ENCODE measurements around the gene CACNA1F. TPM values are rescaled to one million over a fixed set of nuclear protein-coding genes. Genes with fewer than 3 reads are reported as not detected.

Gene CACNA1F
- total RNA-seq, 4 donors from 2014 or later, result 0.10 to 0.21 (median 0.13) TPM; not detected in 1

DNA sequence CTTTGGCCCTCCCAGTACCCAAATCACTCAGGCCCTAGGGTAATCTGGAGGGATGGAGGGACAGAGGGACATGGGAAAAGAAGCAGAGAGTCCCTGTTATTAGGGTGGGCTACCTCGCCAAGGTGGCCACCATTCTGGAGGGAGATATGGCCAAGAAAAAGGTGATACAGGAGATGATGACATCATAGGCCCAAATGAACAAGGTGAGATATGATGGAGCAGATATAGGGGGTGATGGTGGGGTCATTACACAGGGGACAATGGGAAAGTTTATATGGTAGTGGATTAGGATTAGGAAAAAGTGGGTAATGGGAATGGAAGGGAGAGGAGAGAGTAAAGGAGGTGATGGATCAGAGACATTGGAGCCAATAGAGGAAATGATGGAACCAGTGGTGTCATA is 20.3 kb downstream of the CACNA1F start:
- Histone ChIP-seq H3K36me3 (no peaks in the 10 kb centered on the region), H3K27me3 (no peaks in the 10 kb centered on the region), H3K4me3 (replicated peaks in 1 of 3) (no peak overlapping the region), H3K27ac (no peak overlapping the region), H3K9me3 (no peaks in the 10 kb centered on the region), H3K4me1 (no peaks in the 10 kb centered on the region)
- intact Hi-C loops (cut with DNase I), result no loop called here
- DNase-seq, result no peak
- WGBS, 2 donors, result 50 to 59% methylated on average over 1 of the region's 1 CpG
- TF ChIP-seq POLR2A (IDR thresholded peaks at IDR 0.05), result no peak
- TF ChIP-seq, protein P1, sequence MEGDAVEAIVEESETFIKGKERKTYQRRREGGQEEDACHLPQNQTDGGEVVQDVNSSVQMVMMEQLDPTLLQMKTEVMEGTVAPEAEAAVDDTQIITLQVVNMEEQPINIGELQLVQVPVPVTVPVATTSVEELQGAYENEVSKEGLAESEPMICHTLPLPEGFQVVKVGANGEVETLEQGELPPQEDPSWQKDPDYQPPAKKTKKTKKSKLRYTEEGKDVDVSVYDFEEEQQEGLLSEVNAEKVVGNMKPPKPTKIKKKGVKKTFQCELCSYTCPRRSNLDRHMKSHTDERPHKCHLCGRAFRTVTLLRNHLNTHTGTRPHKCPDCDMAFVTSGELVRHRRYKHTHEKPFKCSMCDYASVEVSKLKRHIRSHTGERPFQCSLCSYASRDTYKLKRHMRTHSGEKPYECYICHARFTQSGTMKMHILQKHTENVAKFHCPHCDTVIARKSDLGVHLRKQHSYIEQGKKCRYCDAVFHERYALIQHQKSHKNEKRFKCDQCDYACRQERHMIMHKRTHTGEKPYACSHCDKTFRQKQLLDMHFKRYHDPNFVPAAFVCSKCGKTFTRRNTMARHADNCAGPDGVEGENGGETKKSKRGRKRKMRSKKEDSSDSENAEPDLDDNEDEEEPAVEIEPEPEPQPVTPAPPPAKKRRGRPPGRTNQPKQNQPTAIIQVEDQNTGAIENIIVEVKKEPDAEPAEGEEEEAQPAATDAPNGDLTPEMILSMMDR (IDR thresholded peaks at IDR 0.05), result no peak

GRCh38 chrX:49212209-49212608 is 20.9 kb downstream of the CACNA1F start:
- Histone ChIP-seq H3K36me3 (no peaks in the 10 kb centered on the region), H3K27ac (no peak overlapping the region), H3K9me3 (no peaks in the 10 kb centered on the region), H3K4me3 (replicated peaks in 1 of 3) (no peak overlapping the region), H3K27me3 (no peaks in the 10 kb centered on the region), H3K4me1 (no peaks in the 10 kb centered on the region)
- intact Hi-C loops (cut with DNase I), result no loop called here
- no peak for DNase-seq
- TF ChIP-seq, protein P1 (IDR thresholded peaks at IDR 0.05), result no peak
- no peak for TF ChIP-seq POLR2A (IDR thresholded peaks at IDR 0.05)
- 45 to 94% methylated on average over 2 of the region's 2 CpGs for WGBS, 2 donors

- Histone ChIP-seq H3K9me3 (no peaks in the 10 kb centered on the region), H3K27me3 (no peaks in the 10 kb centered on the region), H3K4me3 (replicated peaks in 1 of 3) (no peak overlapping the region), H3K4me1 (no peaks in the 10 kb centered on the region), H3K27ac (no peak overlapping the region), H3K36me3 (no peaks in the 10 kb centered on the region)
- WGBS, 2 donors, result 86 to 92% methylated on average over 2 to 8 of the region's 9 CpGs
- no peak for TF ChIP-seq POLR2A (IDR thresholded peaks at IDR 0.05)
- TF ChIP-seq, protein P1 (IDR thresholded peaks at IDR 0.05), result no peak
- no peak for DNase-seq
- intact Hi-C loops (cut with DNase I), result no loop called here
These were observed 22.1 kb downstream of the CACNA1F start for GRCh38 chrX:49211074-49211473.

DNA sequence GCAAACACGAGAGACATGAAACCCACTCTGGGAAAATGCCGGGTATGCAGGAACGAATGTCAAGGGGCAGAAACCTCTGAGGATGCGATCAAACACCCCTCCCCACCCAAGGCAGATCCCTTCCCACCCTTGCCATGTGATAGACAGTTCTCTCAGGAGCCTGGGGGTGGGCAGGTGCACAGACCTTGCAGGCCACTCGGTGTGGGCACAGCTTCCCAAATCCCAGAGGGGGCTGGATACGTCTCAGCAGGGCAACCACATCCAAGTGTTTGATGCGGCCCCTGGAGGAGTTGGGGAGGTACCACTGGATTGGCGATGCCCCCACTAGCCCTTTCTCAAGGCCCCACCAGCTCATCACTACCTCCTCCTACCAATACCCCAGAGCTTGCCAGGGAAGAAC is 22.7 kb downstream of the CACNA1F start:
- Histone ChIP-seq H3K9me3 (no peaks in the 10 kb centered on the region), H3K36me3 (no peaks in the 10 kb centered on the region), H3K4me3 (replicated peaks in 1 of 3) (no peak overlapping the region), H3K27ac (no peak overlapping the region), H3K27me3 (no peaks in the 10 kb centered on the region), H3K4me1 (no peaks in the 10 kb centered on the region)
- no peak for DNase-seq
- intact Hi-C loops (cut with DNase I), result no loop called here
- 43 to 49% methylated on average over 3 to 4 of the region's 8 CpGs for WGBS, 2 donors
- TF ChIP-seq POLR2A (IDR thresholded peaks at IDR 0.05), result no peak
- TF ChIP-seq, protein P1 (IDR thresholded peaks at IDR 0.05), result no peak

- H3K27ac ChIP-seq, result no peak overlapping the region
- no peak overlapping the region for H3K4me3 ChIP-seq (replicated peaks in 1 of 3)
- no peaks in the 10 kb centered on the region for H3K27me3 ChIP-seq
- 32 to 33% methylated on average over 20 to 24 of the region's 28 CpGs for WGBS, 2 donors
- no peaks in the 10 kb centered on the region for H3K36me3 ChIP-seq
- H3K4me1 ChIP-seq, result no peaks in the 10 kb centered on the region
- no peak for TF ChIP-seq POLR2A (IDR thresholded peaks at IDR 0.05)
- TF ChIP-seq, protein P1 (IDR thresholded peaks at IDR 0.05), result no peak
- no peak for DNase-seq
- H3K9me3 ChIP-seq, result no peaks in the 10 kb centered on the region
- intact Hi-C loops (cut with DNase I), result no loop called here
These were observed 23.5 kb downstream of the CACNA1F start for GRCh38 chrX:49209434-49210251.

Data from thyroid gland (tissue), 4 donors.